ENCODE measurements around the gene UBL5.

UBL5 gene

DNA sequence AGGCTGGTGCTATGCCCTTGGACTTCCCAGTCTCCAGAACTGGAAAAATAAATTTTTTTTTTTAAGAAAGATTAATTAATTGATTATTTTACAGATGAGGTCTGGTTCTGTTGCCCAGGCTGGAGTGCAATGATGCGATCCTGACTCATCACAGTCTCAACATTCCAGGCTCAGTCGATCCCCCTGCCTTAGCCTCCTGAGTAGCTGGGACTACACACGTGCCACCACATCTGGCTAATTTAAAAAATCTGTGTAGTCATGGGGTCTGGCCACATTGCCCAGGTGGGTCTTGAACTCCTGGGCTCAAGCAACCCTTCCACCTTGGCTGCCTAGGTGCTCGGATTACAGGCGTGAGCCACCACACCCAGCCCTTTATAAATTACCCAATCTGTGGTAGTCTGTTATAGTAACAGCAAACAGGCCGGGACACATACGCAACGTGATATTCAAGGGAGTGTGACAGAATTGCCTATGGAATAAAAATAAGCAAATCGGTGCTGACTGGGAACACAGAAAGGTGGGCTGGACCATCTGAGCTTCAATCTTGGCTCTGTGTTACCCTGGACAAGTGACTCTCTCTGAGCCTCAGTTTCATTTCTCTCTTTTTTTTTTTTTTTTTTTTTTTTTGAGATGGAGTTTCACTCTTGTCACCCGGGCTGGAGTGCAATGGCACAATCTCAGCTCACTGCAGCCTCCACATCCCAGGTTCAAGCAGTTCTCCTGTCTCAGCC lies 50.2 kb downstream of the UBL5 start:
- DNase-seq (ENCODE audit: extremely low spot score), result no peak
- ChIA-PET POLR2A (no interaction called here), CTCF (interaction anchor here (0.6 kb wide), 1 partner anchor 105 kb away, joined by 3 read pairs; no protein-coding TSS in a partner anchor)
- no peak for TF ChIP-seq FOXM1 (IDR thresholded peaks at IDR 0.05; ENCODE audit: borderline replicate concordance)
- TF ChIP-seq LEF1 (IDR thresholded peaks at IDR 0.05; ENCODE audit: borderline replicate concordance), result no peak
- TF ChIP-seq ARNT (IDR thresholded peaks at IDR 0.05), result no peak
- no peak for TF ChIP-seq ELF4 (IDR thresholded peaks at IDR 0.05)
- no peak for TF ChIP-seq CTBP1 (IDR thresholded peaks at IDR 0.05; ENCODE audit: borderline replicate concordance)
- no peak for TF ChIP-seq FOXA1 (IDR thresholded peaks at IDR 0.05)
- no peak for TF ChIP-seq NFRKB (IDR thresholded peaks at IDR 0.05)
- no peak for TF ChIP-seq BHLHE40 (IDR thresholded peaks at IDR 0.05; ENCODE audit: borderline replicate concordance)
- TF ChIP-seq, protein P1, sequence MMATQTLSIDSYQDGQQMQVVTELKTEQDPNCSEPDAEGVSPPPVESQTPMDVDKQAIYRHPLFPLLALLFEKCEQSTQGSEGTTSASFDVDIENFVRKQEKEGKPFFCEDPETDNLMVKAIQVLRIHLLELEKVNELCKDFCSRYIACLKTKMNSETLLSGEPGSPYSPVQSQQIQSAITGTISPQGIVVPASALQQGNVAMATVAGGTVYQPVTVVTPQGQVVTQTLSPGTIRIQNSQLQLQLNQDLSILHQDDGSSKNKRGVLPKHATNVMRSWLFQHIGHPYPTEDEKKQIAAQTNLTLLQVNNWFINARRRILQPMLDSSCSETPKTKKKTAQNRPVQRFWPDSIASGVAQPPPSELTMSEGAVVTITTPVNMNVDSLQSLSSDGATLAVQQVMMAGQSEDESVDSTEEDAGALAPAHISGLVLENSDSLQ (IDR thresholded peaks at IDR 0.05), result no peak
- no peak for TF ChIP-seq ZNF384 (IDR thresholded peaks at IDR 0.05)
- TF ChIP-seq SP1 (IDR thresholded peaks at IDR 0.05), result no peak
- TF ChIP-seq TARDBP (IDR thresholded peaks at IDR 0.05), result no peak

DNA sequence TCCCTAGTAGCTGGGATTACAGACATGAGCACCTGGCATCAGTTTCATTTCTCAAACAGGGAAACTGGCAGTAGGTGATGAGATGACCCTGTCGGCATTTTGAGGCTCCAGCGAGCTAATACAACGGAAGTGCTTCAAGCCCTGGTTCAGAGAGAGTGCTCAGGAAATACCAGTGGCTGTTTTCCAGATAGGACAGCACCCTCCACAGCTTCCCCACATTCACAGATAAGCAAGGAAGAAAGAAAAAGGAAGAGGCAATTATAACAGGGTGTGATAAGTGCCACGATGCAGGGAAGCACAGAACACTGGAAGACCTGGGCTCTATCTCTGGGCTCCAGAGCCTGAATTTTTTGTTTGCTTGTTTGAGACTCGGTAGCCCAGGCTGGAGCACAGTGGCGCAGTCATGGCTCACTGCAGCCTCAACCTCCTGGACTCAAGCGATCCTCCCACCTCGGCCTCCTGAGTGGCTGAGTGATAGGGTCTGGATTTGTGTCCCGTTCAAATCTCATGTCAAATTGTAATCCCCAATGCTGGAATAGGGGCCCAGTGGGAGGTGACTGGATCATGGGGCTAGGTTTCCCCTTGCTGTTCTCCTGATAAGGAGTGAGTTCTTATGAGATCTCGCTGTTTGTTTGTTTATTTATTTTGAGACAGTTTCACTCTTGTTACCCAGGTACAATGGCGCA lies 50.9 kb downstream of the UBL5 start:
- POLR2A ChIA-PET, result no interaction called here
- no peak for DNase-seq (ENCODE audit: extremely low spot score)
- CTCF ChIA-PET, result interaction anchor here (0.6 kb wide), 1 partner anchor 105 kb away, joined by 3 read pairs; no protein-coding TSS in a partner anchor
- TF ChIP-seq TARDBP (IDR thresholded peaks at IDR 0.05) (no peak), FOXM1 (IDR thresholded peaks at IDR 0.05; ENCODE audit: borderline replicate concordance) (no peak), BHLHE40 (IDR thresholded peaks at IDR 0.05; ENCODE audit: borderline replicate concordance) (no peak), HDGF (IDR thresholded peaks at IDR 0.05; ENCODE audit: borderline replicate concordance) (no peak), LEF1 (IDR thresholded peaks at IDR 0.05; ENCODE audit: borderline replicate concordance) (no peak), NFRKB (IDR thresholded peaks at IDR 0.05) (no peak), L3MBTL2 (conservative IDR thresholded peaks at IDR 0.05) (no peak), FOXK2 (IDR thresholded peaks at IDR 0.05) (no peak), ZNF384 (IDR thresholded peaks at IDR 0.05) (no peak), CTBP1 (IDR thresholded peaks at IDR 0.05; ENCODE audit: borderline replicate concordance) (no peak), SP1 (IDR thresholded peaks at IDR 0.05) (no peak)

Measured in HEK293T (cell line).